Smooth muscle cell (in vitro differentiated cells): Measurements from ENCODE around the gene DGLUCY. TPM values are rescaled to one million over a fixed set of nuclear protein-coding genes. Genes with fewer than 3 reads are reported as not detected.

Experiments used
- DNase-seq: peaks from one replicate; lab custom pipeline; 2025; ENCODE audit not compliant: unreplicated experiment; lab: John Stamatoyannopoulos, UW
- H2AFZ ChIP-seq: fragments of 200-600 bp; sonication (generic); 2 replicates; pipeline ENCODE4 v1.6.0; 2016; ENCODE audit warnings: antibody characterized with exemption, low read depth, mild to moderate bottlenecking
- H3F3A ChIP-seq: fragments of 200-600 bp; sonication (generic); 2 replicates; pipeline ENCODE4 v1.6.0; 2017; ENCODE audit warnings: antibody characterized with exemption, low read depth
- H3K27ac ChIP-seq: fragments of 200-600 bp; sonication (generic); 2 replicates; pipeline ENCODE4 v1.5.1; 2016; ENCODE audit warnings: low read depth, mild to moderate bottlenecking
- H3K27me3 ChIP-seq: fragments of 200-600 bp; sonication (generic); 2 replicates; pipeline ENCODE4 v1.6.1; 2016; ENCODE audit warnings: low read depth, mild to moderate bottlenecking
- H3K36me3 ChIP-seq: fragments of 200-600 bp; sonication (generic); 2 replicates; pipeline ENCODE4 v1.5.1; 2016; ENCODE audit warnings: low read depth
- H3K4me1 ChIP-seq: fragments of 200-600 bp; sonication (generic); 2 replicates; pipeline ENCODE4 v1.5.1; 2016; ENCODE audit warnings: low read depth
- H3K4me2 ChIP-seq: fragments of 200-600 bp; sonication (generic); 2 replicates; pipeline ENCODE4 v1.6.0; 2016; ENCODE audit warnings: mild to moderate bottlenecking
- H3K4me3 ChIP-seq: fragments of 200-600 bp; sonication (generic); 2 replicates; pipeline ENCODE4 v1.5.1; 2016; ENCODE audit warnings: mild to moderate bottlenecking
- H3K79me2 ChIP-seq: fragments of 200-600 bp; sonication (generic); 2 replicates; pipeline ENCODE4 v1.6.0; 2016; ENCODE audit warnings: low read depth, mild to moderate bottlenecking
- H3K9ac ChIP-seq: fragments of 200-600 bp; sonication (generic); 2 replicates; pipeline ENCODE4 v1.6.0; 2016; ENCODE audit warnings: low read depth
- H3K9me3 ChIP-seq: fragments of 200-600 bp; sonication (generic); replicated peaks from 2 replicates; pipeline ENCODE4 v1.5.1; 2016; ENCODE audit warnings: low read depth
- H4K20me1 ChIP-seq: fragments of 200-600 bp; sonication (generic); 2 replicates; pipeline ENCODE4 v1.6.0; 2016; ENCODE audit warnings: low read depth
- CTCF ChIP-seq: fragments of 200-600 bp; sonication (generic); IDR thresholded peaks from 2 replicates; pipeline ENCODE4 v1.5.1; 2017; ENCODE audit warnings: borderline replicate concordance, mild to moderate bottlenecking, antibody characterized with exemption; ENCODE audit not compliant: insufficient read depth, poor library complexity, severe bottlenecking
- WGBS: methylation state at CpG from one replicate; pipeline ENCODE4 v1.1.7; 2016; ENCODE audit warnings: low lambda C conversion rate; 5-methylcytosine and 5-hydroxymethylcytosine counted together
- polyA plus RNA-seq: library from polyadenylated mRNA; unstranded; fragments of >200 nt; fragmentation: Nextera tagmentation; extraction: Ambion mirVana; gene quantifications from 2 replicates; pipeline ENCODE4 v1.2.1, GENCODE V29; 2016
- total RNA-seq: library from RNA; depleted of rRNA; stranded (reverse); fragments of >200 nt; gene quantifications from 2 replicates; pipeline ENCODE4 v1.2.3, GENCODE V29; 2014

DGLUCY gene
- total and polyA plus RNA-seq, 2 experiments from 2014 or later, result 9.7 to 11.3 TPM

- Histone ChIP-seq H3K27me3 (no peaks in the 10 kb centered on the region), H3F3A (no peaks in the 10 kb centered on the region)
Observed at GRCh38 chr14:91227183-91227628, 113.3 kb downstream of the DGLUCY start.

DNA sequence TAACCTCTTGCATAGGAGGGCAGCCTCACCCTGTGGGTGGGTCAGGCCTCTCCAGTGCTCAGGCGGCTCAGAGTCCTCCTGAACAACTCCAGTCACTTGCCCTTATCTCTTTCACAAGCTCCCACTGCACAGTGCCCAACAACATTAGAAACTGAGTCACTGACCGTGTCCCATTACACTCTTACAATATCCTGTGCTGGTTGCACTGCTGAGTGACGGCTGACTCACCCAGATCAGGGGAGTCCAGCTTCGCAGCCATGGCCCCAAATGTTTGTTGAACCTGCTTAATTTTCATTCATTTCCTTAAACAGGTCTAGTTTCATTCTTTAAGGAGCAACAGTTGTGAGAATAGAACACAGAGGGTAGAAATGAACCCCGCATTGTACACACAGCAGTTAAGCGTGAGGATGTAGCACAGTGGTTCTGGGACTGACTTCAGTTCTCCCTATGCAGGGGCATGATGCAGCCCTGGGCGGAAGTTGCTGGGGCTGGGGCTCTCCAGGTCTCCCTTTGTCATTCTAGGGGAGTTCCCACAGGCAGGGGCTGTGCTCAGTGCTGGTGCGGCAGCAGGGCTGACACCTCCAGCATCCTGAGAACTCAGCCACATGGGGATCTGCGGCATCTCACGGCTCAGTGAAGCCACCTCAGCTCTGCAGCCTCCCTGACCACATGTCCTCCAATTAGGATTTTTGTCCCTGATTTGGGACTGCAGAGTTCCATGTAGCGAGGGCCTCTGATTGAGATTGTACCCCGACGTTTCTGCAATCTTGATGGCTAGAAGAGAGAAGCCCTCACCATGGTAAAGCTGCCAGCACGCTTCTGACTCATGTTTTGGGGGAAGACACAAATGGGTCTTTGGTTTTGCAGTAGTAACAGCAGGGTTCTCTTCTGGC, 114.5 kb downstream of the DGLUCY start:
- DNase-seq, result no peak
- no peak overlapping the region for H2AFZ ChIP-seq
- H3K9me3 ChIP-seq, result no peaks in the 10 kb centered on the region
- no peaks in the 10 kb centered on the region for H4K20me1 ChIP-seq
- no peak overlapping the region for H3K9ac ChIP-seq
- no peaks in the 10 kb centered on the region for H3F3A ChIP-seq
- no peaks in the 10 kb centered on the region for H3K79me2 ChIP-seq
- H3K4me3 ChIP-seq, result no peak overlapping the region
- peak overlapping the region; percentile 28 for H3K27ac ChIP-seq
- no peaks in the 10 kb centered on the region for H3K4me1 ChIP-seq
- H3K36me3 ChIP-seq, result no peaks in the 10 kb centered on the region
- no peaks in the 10 kb centered on the region for H3K27me3 ChIP-seq
- H3K4me2 ChIP-seq, result no peak overlapping the region
- 60% methylated on average over 14 of the region's 14 CpGs for WGBS
- TF ChIP-seq CTCF, result no peak

More at GRCh38 chr14:91227183-91227628, 113.3 kb downstream of the DGLUCY start:
- TF ChIP-seq CTCF, result no peak
- Histone ChIP-seq H3K4me3 (no peak overlapping the region), H3K4me1 (no peaks in the 10 kb centered on the region), H3K9ac (no peak overlapping the region), H3K4me2 (no peak overlapping the region), H4K20me1 (no peaks in the 10 kb centered on the region), H3K27ac (no peak overlapping the region), H3K36me3 (no peaks in the 10 kb centered on the region), H2AFZ (no peak overlapping the region), H3K79me2 (no peaks in the 10 kb centered on the region), H3K9me3 (no peaks in the 10 kb centered on the region)
- WGBS, result 58% methylated on average over 7 of the region's 7 CpGs
- DNase-seq, result no peak

- peak overlapping the region; percentile 28 for H3K27ac ChIP-seq
- H3K4me1 ChIP-seq, result no peaks in the 10 kb centered on the region
- no peaks in the 10 kb centered on the region for H3K79me2 ChIP-seq
- H3K4me2 ChIP-seq, result no peak overlapping the region
- no peaks in the 10 kb centered on the region for H3K27me3 ChIP-seq
- H3K9me3 ChIP-seq, result no peaks in the 10 kb centered on the region
- WGBS, result 100% methylated on average over 1 of the region's 1 CpG
- H2AFZ ChIP-seq, result no peak overlapping the region
- H4K20me1 ChIP-seq, result no peaks in the 10 kb centered on the region
- no peak for DNase-seq
- no peaks in the 10 kb centered on the region for H3F3A ChIP-seq
- TF ChIP-seq CTCF, result no peak
- H3K9ac ChIP-seq, result no peak overlapping the region
- H3K36me3 ChIP-seq, result no peaks in the 10 kb centered on the region
- no peak overlapping the region for H3K4me3 ChIP-seq
Observed at GRCh38 chr14:91229005-91229382, 115.1 kb downstream of the DGLUCY start.

DNA sequence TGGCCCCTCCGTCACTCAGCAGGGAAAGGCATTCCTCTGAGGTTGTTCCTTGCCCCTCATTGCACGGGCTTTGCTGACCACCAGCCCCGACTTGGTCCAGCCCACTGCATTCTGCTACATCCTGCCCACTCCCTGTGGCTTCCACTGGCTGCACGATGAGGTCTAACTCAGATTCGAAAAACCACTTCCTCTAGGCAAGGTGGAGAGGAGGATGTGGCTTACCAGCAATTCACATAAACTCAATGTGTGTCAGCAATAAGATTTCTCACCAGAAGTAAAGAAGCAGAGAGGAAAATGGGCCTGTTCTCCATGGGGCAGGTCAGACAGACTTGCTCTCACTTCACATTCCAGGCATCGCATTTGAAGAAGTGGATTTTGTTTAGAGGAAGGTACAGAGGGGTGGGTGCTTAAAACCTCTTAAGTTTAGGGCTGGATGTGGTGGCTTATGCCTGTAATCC, 115.9 kb downstream of the DGLUCY start:
- Histone ChIP-seq H3K9ac (no peak overlapping the region), H3F3A (no peaks in the 10 kb centered on the region), H3K27ac (peak overlapping the region; percentile 53), H3K27me3 (no peaks in the 10 kb centered on the region), H3K9me3 (no peaks in the 10 kb centered on the region), H3K36me3 (no peaks in the 10 kb centered on the region), H2AFZ (no peak overlapping the region), H3K4me3 (no peak overlapping the region), H3K79me2 (no peaks in the 10 kb centered on the region), H3K4me2 (no peak overlapping the region), H3K4me1 (no peaks in the 10 kb centered on the region), H4K20me1 (no peaks in the 10 kb centered on the region)
- WGBS, result 65% methylated on average over 6 of the region's 6 CpGs
- no peak for DNase-seq
- TF ChIP-seq CTCF, result no peak
